Activated CD4-positive, alpha-beta T cell treated with anti-CD3 and anti-CD28 coated beads for 24 hours (primary cell): ENCODE data around the gene AHR.
"Not testable (repeated sequence)": the region's sequence is repeated elsewhere in the genome, so short reads cannot be mapped to it uniquely, and the experiment has no call there.

ENCODE experiments used
- DNase-seq, 2 donors: peaks; one replicate each; pipeline ENCODE4 v3.0.0-alpha.2; 2020; ENCODE audit warnings: low read depth in 2 of 2

The AHR gene

DNA sequence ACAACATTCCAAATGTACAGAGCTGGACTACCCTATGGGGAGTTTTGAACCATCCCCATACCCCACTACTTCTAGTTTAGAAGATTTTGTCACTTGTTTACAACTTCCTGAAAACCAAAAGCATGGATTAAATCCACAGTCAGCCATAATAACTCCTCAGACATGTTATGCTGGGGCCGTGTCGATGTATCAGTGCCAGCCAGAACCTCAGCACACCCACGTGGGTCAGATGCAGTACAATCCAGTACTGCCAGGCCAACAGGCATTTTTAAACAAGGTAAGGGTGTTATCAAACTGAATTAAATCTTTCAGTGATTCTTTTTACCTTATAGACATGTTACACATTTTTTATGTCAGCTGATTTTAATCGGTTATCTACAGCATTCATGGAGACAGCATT, 41.5 kb downstream of the AHR start:
- DNase-seq = no peak

DNA sequence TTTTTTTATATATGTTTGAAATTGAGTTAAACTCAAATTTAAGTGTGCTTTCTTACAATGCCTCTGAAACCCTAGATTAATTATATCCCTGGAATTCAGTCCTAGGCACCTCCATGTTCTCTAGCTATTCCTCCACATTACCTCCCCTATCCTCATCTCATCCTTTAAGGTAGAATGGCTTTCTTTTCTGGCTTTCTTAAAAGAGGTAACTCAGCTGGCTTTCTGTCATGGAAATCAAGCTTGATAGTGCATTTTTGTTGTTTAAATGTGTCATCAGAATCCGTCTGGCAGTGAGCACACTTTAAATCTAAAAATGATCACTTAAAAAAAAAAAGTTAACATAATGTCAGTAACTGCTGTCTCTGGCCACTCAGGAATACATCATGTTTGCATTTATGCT, 42.2 kb downstream of the AHR start:
- DNase-seq = no peak

DNA sequence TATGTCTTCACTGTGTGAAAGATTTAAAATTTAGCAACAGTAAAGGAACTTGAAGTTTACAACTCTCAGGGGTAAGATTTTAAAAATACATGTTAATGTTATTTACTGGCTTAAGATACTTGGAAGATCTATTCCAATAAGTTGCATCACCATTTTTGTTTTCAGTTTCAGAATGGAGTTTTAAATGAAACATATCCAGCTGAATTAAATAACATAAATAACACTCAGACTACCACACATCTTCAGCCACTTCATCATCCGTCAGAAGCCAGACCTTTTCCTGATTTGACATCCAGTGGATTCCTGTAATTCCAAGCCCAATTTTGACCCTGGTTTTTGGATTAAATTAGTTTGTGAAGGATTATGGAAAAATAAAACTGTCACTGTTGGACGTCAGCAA, 44.3 kb downstream of the AHR start:
- DNase-seq = no peak

DNA sequence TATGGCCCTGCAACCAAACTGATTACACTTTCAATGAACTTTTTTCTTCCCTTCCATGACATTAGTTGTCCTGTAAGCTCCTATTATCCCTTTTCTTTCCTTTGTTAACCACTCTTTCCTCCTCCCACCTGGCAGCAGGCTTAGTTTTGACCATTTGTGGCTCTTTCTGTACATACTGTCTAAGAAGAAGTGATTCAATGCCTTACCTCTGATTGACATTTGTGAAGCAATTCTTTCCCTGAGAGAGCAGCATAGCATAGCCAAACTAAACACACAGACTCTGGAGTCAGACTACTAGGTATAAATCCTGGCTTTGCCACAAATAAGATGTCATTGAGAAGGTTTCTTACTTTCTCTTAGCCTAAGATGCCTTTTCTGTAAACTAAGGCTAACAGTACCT, 48.9 kb downstream of the AHR start:
- no peak for DNase-seq

DNA sequence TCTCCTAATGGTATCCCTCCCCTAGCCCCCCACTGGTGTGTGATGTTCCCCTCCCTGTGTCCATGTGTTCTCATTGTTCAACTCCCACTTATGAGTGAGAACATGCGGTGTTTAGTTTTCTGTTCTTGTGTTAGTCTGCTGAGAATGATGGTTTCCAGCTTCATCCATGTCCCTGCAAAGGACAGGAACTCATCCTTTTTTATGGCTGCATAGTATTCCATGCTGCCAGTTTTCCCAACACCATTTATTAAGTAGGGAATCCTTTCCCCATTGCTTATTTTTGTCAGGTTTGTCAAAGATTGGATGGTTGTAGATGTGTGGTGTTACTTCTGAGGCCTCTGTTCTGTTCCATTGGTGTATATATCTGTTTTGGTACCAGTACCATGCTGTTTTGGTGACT, 50.5 kb downstream of the AHR start:
- not testable (repeated sequence) for DNase-seq

DNA sequence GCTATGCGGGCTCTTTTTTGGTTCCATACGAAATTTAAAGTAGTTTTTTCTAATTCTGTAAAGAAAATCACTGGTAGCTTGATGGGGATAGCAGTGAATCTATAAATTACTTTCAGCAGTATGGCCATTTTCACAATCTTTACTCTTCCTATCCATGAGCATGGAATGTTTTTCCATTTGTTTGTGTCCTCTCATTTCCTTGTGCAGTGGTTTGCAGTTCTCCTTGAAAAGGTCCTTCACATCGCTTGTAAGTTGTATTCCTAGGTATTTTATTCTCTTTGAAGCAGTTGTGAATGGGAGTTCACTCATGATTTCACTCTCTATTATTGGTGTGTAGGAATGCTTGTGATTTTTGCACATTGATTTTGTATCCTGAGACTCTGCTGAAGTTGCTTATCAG, 51.9 kb downstream of the AHR start:
- not testable (repeated sequence) for DNase-seq

DNA sequence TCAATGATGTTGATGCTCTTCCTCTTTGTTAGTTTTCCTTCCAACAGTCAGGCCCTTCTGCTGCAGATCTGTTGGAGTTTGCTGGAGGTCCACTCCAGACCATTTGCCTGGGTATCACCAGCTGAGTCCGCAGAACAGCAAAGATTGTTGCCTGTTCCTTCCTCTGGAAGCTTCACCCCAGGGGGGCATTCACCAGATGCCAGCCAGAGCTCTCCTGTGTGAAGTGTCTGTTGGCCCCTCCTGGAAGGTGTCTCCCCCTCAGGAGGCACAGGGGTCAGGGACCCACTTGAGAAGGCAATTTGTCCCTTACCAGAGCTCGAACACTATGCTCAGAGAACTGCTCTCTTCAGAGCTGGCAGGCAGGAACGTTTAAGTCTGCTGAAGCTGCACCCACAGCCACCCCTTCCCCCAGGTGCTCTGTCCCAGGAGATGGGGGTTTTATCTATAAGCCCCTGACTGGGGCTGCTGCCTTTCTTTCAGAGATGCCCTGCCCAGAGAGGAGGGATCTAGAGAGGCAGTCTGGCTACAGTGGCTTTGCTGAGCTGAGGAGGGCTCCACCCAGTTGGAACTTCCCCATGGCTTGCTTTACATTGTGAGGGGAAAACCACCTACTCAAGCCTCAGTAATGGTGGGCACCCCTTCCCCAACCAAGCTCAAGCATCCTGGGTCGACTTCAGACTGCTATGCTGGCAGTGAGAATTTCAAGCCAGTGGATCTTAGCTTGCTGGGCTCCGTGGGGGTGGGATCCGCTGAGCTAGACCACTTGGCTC, 55.4 kb downstream of the AHR start:
- not testable (repeated sequence) for DNase-seq

DNA sequence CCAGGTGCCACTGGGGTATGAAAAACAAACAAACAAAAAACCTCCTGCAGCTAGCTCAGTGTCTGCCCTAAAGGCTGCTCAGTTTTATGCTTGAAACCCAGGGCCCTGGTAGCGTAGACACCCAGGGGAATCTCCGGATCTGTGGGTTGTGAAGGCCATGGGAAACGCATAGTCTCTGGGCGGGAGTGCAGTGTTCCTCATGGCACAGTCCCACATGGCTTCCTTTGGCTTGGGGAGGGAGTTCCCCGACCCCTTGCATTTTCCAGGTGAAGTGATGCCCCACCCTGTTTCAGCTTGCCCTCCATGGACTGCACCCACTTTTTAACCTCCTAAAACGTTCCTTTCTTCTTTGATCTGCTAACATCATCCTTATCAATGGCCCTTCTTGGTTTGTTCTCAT, 56.0 kb downstream of the AHR start:
- no peak for DNase-seq

DNA sequence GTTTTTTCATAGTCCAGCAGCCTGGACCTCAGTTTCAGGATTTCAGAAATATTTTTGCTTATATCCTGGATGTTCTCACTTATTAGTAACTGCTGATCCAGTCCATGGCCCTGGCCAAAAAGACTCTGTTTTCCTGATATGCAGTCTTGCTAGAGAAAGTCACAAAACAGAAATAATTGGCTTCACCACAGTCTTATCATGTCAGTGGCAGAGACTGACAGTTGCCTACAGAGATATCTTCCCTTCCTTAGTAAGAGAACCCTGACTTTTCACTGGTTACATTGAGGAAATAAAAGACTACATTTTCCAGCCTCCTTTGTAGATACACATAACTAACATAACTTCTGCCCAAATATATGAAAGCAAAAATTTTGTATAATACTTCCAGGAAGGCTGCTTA, 56.6 kb downstream of the AHR start:
- no peak for DNase-seq

DNA sequence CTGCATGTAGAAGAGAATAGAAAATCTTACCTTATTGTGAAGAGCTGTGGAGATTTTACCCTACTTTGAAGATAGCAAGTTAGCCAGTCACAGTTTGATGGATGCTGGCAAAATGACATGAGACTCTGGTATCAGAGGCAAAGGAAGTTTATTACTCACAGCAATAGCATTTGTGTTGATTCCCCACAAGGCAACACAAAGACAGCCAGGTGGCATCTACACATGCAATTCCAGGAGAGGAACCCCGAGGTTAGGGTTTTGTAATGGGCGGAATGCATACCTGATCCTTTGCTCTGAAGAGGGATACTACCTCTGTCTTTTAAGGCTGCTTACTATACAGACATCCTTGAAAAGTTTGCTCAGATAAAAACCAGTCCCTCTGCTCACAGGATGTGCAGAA, 59.5 kb downstream of the AHR start:
- no peak for DNase-seq

DNA sequence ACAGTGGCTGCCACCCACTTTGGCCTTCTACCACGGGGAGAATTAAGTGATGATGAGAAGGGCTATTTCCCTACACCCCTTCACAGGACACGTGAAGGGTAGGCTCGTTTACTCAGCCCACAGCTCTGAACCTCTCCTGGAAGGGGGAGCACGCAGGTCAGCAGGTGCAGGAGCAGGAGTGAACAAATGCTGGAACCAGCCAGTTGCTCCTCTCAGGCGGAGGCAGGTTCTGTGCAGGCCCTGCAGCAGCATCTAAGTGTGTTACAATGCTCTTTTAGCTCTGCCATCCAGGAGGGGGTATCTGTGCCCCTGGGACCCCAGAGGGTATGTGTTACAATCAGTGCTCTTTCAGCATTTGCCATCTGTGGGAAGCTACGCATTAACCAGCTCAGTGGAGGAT, 61.2 kb downstream of the AHR start:
- no peak for DNase-seq

DNA sequence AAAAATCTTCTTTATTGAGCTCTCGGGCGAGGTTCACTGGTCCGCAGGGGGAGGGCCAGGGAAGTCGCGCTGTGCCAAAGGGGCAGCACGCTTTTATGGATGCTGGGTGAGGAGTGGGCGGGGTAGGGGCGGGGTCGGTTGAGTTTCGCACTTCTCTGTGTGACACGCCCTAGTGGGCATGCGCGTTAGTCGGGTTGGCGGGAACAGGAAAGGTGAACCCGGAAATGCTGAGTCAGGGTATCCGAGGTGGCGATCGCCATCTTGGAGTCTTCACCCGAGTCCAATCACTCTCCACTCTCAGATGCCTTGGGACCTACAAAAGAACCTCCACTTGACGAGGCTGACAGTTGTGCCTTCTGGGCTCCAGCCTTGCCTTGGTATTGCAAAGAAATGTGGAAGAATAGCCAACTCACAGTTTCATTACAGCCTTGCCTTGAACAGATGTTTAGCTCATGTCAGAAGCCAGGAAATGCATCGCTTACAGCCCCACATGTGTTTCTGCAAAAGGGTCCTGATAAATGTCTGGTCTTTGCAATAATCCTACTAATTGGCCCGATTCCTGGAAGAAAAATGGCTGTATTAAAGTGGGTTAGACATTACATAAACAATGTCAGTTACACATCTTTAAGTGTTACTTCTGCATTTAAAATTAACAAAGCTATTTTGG, 64.1 kb downstream of the AHR start:
- no peak for DNase-seq

DNA sequence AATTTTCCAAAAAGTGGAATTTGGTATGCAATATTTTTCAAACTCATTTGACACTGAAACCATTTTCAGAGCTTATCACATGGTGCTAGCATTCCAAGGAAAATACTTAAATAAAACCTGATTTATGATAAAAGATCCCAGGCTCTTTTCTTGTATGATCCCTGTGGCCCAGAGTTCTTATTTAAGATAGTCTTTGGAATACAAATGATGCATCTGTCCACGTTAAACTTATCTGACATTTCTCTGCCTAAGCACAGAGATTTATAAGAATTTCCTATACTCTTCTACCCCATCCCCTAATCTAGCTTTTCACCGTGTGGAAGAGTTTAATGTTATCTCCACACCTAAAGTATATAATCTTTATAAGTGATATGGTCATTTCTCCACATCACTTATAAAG, 66.2 kb downstream of the AHR start:
- DNase-seq = no peak

DNA sequence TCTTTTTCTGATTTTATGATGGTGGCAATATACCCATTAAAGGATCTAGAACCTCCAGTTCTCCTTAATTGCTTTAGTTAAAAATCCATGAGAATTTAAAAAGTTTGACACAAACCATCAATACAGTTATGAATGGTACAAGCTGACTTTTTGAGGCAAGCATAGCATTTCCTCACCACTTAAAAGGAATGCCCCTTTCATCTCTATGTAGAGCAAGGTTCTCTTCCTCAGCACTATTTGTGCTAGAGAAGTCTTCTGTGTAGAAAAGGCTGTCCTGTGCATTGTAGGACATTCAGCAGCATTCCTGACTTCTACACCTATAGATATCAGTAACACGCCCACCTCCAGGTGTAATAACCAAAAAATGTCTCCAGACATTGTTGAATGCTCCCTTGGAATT, 67.3 kb downstream of the AHR start:
- DNase-seq = no peak

DNA sequence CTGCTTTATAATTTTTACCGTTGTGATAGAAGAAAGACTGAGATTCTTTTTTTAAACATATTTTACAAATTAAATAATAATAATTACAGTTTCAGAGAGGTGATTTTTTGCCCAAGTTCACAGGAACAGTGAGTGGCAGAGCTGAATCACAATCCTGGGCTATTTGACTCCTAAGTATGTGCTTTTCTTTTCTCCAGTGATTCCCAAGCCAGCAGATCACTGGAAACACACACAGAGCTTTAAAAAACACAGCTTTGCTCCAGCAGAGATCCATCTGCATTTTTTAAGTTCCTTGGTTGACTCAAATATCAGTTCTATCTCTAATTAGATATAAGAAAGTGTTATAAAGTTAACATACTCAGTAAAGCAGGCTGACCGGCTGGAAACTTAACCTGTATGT, 69.0 kb downstream of the AHR start:
- no peak for DNase-seq

DNA sequence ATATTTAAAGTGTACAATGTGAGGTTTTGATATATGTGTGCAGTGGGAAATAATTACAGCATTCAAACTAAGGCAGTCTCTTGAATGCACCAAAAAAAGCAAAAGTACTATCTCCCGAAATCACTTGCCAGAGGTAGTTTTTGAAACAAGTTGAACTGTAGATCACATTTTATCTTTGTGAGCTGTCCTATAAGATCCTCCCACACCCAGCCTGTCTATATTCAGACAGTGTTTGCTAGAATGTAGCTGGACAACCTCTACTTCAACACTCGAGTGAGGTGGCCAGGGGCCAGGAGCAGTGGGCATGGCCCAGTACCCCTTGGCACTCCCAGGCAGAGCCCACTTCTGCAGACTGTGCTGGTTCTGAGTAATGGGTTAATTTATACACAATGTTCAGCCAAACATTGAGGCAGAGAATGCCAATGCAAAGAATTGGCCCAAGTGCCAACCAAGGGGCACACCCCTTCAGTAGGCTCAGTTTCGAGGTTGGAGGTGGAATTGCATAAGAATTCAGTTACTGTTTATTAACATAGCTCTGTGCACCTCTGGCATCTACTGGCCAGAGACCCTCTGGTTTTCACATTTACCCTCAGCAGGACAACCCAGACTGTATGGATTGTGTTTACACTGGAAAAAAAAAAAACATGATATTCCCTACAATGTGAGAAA, 70.5 kb downstream of the AHR start:
- no peak for DNase-seq

DNA sequence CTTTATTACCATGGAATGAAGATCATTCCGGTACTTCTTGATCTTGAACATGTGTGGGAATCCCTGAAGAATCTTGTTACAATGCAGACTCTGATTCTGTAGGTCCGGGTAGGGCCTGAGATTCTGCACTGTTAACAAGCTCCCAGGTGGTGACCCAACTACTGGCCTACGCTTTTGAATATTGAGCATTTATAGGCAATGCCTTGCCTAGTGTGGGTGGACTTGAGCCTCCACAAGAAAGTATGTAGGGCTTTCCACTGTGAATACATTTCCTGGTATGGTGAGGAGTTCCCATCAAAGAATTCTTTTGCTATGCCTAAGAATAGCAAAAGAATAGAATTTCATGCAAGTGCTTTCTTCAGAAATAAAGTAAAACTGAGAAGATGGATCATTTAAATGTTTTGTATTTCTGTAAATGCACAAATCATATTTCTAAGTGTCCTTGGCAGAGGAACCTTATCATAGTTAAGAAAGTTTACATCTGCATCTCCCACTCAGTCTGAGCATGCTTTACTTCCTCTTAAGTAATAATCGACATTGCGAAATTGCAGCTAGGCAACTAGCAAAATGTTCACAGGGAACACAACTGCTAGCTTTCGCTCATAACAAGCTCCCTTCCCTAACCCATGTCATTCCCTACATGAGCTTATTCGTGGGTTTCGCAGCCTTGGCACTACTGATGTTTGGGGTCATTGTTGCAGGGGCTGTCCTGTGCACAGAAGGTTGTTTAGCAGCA, 71.4 kb downstream of the AHR start:
- no peak for DNase-seq

DNA sequence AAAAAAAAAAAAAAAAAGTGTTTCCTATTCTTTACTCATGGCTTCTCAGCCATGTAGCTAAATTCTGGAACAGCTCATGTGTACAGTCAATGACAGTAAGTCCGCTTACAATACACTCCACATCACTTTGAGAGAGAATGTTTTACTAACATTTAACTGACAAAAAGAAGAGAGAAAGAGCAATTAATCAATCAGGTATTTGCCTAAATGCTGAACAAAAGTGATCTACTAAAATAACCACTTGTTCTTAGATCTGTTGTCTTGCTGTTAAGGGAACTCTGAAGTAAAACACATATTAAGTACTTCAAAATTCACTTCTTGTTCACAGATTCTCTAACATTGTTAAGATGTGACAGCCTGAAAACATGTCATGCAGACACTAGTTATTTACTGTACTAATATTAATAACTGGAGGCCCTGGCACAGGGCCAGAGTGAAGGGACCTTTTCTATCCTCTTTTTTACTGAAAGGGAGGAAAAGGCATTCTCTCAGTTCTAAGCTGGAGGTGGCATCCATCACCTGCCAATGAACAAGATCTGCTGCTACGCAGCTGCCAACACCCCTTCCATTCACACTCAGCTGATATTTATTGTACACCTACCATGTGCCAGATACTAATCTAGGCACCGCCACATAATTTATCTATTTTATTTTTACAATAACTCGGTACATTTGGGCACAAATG, 72.6 kb downstream of the AHR start:
- no peak for DNase-seq

DNA sequence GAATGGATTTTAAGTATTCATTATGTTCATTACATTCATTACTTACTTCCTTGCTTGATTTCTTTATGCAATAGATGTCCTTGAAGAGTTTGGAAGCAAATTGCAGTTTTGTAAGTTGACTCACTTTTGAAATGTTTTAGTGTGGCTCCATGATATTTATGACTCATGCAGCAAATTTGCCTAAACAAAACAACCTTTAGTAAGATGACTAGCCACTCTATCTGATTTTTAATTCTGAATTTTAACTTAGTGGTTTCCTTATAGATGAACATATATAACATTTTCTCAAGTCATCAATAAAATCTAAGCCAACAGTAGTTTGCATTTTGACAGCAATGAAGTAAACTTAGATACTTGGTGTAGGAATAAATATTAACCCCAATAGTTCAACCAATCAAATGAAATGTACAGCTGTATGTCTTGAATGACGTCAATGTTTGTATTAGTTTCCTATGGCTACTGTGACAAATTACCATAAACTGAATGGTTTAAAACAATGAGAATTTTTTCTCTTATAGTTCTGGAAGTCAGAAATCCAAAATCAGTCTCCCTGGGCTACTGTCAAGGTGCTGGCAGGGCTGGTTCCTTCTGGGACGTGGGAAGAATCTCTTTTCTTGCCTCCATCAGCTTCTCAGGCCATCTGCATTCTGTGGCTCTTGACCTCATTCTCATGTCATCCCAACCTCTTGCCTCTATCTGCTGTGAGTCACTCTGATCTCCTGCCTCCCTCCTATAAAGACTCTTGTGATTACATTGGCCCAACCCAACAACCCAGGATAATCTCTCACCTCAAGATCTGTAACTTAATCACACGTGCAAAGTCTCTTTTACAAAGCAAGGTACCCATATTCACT, 73.4 kb downstream of the AHR start:
- DNase-seq = no peak

DNA sequence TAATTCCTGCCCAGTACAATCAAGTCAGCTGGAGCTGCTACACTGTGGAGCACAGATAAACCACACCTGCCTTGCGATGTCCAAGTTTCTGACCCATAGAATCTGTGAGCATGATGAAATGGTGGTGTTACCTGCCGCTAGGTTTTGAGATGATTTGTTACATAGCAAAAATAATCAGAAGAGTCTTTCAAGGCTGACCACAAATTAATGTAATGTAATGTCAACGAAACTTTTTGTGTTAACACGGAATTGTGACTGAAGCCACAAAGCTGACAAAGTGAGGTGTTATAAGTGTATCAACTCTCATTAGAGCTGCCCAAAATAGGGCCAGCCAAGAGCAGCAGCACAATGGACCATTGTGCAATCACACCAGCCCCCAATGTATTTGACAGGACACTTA, 75.7 kb downstream of the AHR start:
- DNase-seq = no peak

DNA sequence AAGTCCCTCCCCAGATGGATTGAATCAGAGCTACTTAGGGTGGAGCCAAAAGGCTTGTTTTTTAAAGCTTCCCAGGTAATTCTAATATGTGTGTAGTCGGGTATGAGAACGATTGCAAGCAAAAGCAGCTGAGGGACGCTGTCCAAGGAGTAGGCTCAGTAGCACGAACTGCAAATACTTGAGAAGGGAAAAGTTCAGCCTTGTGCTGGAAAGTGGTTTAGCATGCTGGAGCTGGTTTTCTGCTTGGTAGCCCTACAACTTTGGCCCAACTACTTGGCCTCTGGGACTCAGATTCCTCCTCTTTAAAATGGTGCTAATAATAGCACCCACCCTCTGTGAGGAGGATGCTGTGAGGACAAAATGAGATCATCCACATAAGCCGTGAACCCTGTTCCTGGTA, 76.2 kb downstream of the AHR start:
- no peak for DNase-seq
